ENCODE measurements around the gene POTEC. TPM values are rescaled to one million over a fixed set of nuclear protein-coding genes. Genes with fewer than 3 reads are reported as not detected.
"Not testable (repeated sequence)": the region's sequence is repeated elsewhere in the genome, so short reads cannot be mapped to it uniquely, and the experiment has no call there.

POTEC gene
- total and polyA plus RNA-seq, 2 of the 8 experiments (the other 6 are each of a cell fraction or from before 2014, with no cell fraction given): 0.07 TPM; not detected in 1

DNA sequence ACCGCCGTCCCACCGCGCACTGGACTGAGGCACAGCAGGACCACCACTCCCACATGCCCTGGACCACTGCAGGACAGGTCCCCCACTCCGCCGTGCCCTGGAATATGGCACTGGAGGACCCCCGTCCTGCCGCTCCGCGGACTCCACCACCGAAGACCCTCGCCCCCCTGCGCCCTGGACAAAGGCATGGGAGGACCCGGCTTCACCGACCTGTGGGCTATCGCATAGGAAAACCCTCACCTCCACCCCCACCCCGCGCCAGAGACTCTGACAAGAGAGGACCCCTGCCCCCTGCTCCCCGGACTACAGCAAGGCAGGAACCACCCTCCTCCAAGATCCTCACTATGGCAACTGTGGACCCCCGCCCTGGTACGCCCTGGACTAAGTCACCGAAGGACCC lies 68.6 kb downstream of the POTEC start:
- H4K5ac ChIP-seq (ENCODE audit: insufficient read length, low read depth, low read length); H3K23ac ChIP-seq (ENCODE audit: insufficient read length); H3K14ac ChIP-seq (ENCODE audit: insufficient read length); DNase-seq (ENCODE audit: low read depth in 1 of 2, low spot score in 2 of 2); H2AK5ac ChIP-seq (ENCODE audit: low read depth, low read length); H3K18ac ChIP-seq (ENCODE audit: extremely low read depth, low read length); CTCF ChIA-PET (ENCODE audit: partially characterized antibody); H3K79me2 ChIP-seq (ENCODE audit: control insufficient read depth in 1 of 2, insufficient read depth in 2 of 2, low read length in 2 of 2); H3K27ac ChIP-seq (ENCODE audit: low read depth, low read length); H3K27me3 ChIP-seq (replicated peaks in 1 of 4; ENCODE audit: control insufficient read depth in 3 of 4, extremely low read depth in 1 of 4, insufficient read depth in 3 of 4, low read length in 3 of 4); H3K4ac ChIP-seq (replicated peaks; ENCODE audit: insufficient read length, low read depth, low read length); H2BK5ac ChIP-seq (ENCODE audit: low read depth, low read length); H3K4me1 ChIP-seq (replicated peaks in 1 of 4; ENCODE audit: control insufficient read depth in 3 of 4, insufficient read depth in 4 of 4, low read length in 3 of 4); POLR2A ChIA-PET (ENCODE audit: partially characterized antibody); H3K79me1 ChIP-seq (ENCODE audit: low read depth, low read length); H3K4me2 ChIP-seq (ENCODE audit: insufficient read depth in 1 of 2, low read depth in 2 of 2, low read length in 2 of 2); H2BK12ac ChIP-seq (ENCODE audit: low read depth, low read length); H3K4me3 ChIP-seq (ENCODE audit: extremely low read depth in 1 of 4, insufficient read depth in 2 of 4, low read depth in 3 of 4, low read length in 4 of 4); H3K9ac ChIP-seq (replicated peaks in 1 of 4; ENCODE audit: extremely low read depth in 1 of 4, low read depth in 3 of 4, low read length in 3 of 4); H2AFZ ChIP-seq (ENCODE audit: low read length); H3K23me2 ChIP-seq (ENCODE audit: low read depth, low read length); H3K36me3 ChIP-seq (ENCODE audit: control insufficient read depth in 2 of 4, insufficient read depth in 4 of 4, low read length in 3 of 4); H2BK15ac ChIP-seq (ENCODE audit: low read length); H4K91ac ChIP-seq (replicated peaks; ENCODE audit: insufficient read length, low read length); FAIRE-seq; H3K56ac ChIP-seq (replicated peaks; ENCODE audit: insufficient read length, low read depth, low read length); H4K8ac ChIP-seq (ENCODE audit: extremely low read depth, insufficient read depth, low read length); H2BK20ac ChIP-seq (ENCODE audit: low read length); H4K20me1 ChIP-seq (replicated peaks in 1 of 2; ENCODE audit: control insufficient read depth in 1 of 2, insufficient read depth in 2 of 2, low read length in 2 of 2); H2BK120ac ChIP-seq (replicated peaks; ENCODE audit: low read depth, low read length): not testable (repeated sequence)
- WGBS, 2 experiments (ENCODE audit: extremely low coverage in 1 of 2, insufficient coverage in 1 of 2, insufficient read length in 1 of 2, insufficient replicate concordance in 2 of 2, low coverage in 1 of 2, low lambda C conversion rate in 2 of 2, missing lambda C conversion rate in 1 of 2): no CpG with 5 or more reads among the region's 22 CpGs
- H3K9me3 ChIP-seq (ENCODE audit: insufficient read depth in 2 of 2, low read depth in 1 of 2, low read length in 1 of 2): peaks cover 0 to 33% of the 10 kb centered on the region in 2 experiments; a peak in 2 of 4 replicates

DNA sequence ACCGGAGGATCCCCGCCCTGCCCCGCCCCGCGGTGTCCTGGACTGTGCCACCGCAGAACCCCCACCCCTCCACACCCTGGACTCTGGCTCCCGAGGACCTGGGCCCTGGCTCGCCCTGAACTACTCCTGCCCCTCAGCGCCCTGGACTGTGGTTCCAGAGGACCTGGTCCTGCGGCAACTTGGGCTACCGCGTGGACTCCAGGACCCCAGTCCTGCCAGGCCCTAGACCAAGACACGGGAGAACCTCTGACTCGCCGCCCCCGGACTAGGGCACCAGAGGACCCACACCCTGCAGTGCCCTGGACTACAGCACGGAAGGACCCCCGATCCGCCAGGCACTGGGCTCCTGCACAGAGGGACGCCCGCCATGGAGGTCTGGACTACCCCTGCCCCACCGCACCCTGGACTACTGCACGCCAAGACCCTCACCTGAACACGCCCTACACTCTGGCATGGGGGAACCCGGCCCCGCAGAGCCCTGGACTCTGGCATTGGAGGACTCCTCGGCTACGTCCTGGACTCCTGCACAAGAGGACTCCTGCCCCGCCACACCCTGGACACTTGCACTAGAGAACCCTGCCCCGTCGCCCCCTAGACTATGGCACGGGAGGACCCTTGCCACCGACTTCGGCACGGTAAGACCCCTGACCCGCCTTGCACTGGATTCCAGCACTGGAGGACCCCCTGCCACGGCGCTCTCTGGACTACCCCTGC lies 69.2 kb downstream of the POTEC start:
- H3K27me3 ChIP-seq (replicated peaks in 1 of 4; ENCODE audit: control insufficient read depth in 3 of 4, extremely low read depth in 1 of 4, insufficient read depth in 3 of 4, low read length in 3 of 4); H3K23ac ChIP-seq (ENCODE audit: insufficient read length); H3K36me3 ChIP-seq (ENCODE audit: control insufficient read depth in 2 of 4, insufficient read depth in 4 of 4, low read length in 3 of 4); H2BK120ac ChIP-seq (replicated peaks; ENCODE audit: low read depth, low read length); H3K14ac ChIP-seq (ENCODE audit: insufficient read length); FAIRE-seq; H4K91ac ChIP-seq (replicated peaks; ENCODE audit: insufficient read length, low read length); H2AK5ac ChIP-seq (ENCODE audit: low read depth, low read length); H3K9ac ChIP-seq (replicated peaks in 1 of 4; ENCODE audit: extremely low read depth in 1 of 4, low read depth in 3 of 4, low read length in 3 of 4); H3K79me1 ChIP-seq (ENCODE audit: low read depth, low read length); H3K4me1 ChIP-seq (replicated peaks in 1 of 4; ENCODE audit: control insufficient read depth in 3 of 4, insufficient read depth in 4 of 4, low read length in 3 of 4); H3K56ac ChIP-seq (replicated peaks; ENCODE audit: insufficient read length, low read depth, low read length); H2BK20ac ChIP-seq (ENCODE audit: low read length); H3K23me2 ChIP-seq (ENCODE audit: low read depth, low read length); H4K5ac ChIP-seq (ENCODE audit: insufficient read length, low read depth, low read length); CTCF ChIA-PET (ENCODE audit: partially characterized antibody); H2AFZ ChIP-seq (ENCODE audit: low read length); H3K4me3 ChIP-seq (ENCODE audit: extremely low read depth in 1 of 4, insufficient read depth in 2 of 4, low read depth in 3 of 4, low read length in 4 of 4); H3K18ac ChIP-seq (ENCODE audit: extremely low read depth, low read length); H3K79me2 ChIP-seq (ENCODE audit: control insufficient read depth in 1 of 2, insufficient read depth in 2 of 2, low read length in 2 of 2); H3K4me2 ChIP-seq (ENCODE audit: insufficient read depth in 1 of 2, low read depth in 2 of 2, low read length in 2 of 2); POLR2A ChIA-PET (ENCODE audit: partially characterized antibody); DNase-seq (ENCODE audit: low read depth in 1 of 2, low spot score in 2 of 2); H2BK5ac ChIP-seq (ENCODE audit: low read depth, low read length); H3K4ac ChIP-seq (replicated peaks; ENCODE audit: insufficient read length, low read depth, low read length); H4K8ac ChIP-seq (ENCODE audit: extremely low read depth, insufficient read depth, low read length); H3K27ac ChIP-seq (ENCODE audit: low read depth, low read length); H2BK12ac ChIP-seq (ENCODE audit: low read depth, low read length); H4K20me1 ChIP-seq (replicated peaks in 1 of 2; ENCODE audit: control insufficient read depth in 1 of 2, insufficient read depth in 2 of 2, low read length in 2 of 2); H2BK15ac ChIP-seq (ENCODE audit: low read length): not testable (repeated sequence)
- H3K9me3 ChIP-seq (ENCODE audit: insufficient read depth in 2 of 2, low read depth in 1 of 2, low read length in 1 of 2): peaks cover 0 to 33% of the 10 kb centered on the region in 2 experiments; a peak in 2 of 4 replicates
- WGBS, 2 experiments (ENCODE audit: extremely low coverage in 1 of 2, insufficient coverage in 1 of 2, insufficient read length in 1 of 2, insufficient replicate concordance in 2 of 2, low coverage in 1 of 2, low lambda C conversion rate in 2 of 2, missing lambda C conversion rate in 1 of 2): 86% methylated on average over 14 of the region's 38 CpGs; no CpG with 5 or more reads in 1 of the 2 experiments
